ENCODE measurements around the gene PPIL1. TPM values are rescaled to one million over a fixed set of nuclear protein-coding genes. Genes with fewer than 3 reads are reported as not detected.
A peak's percentile ranks its signal among the peaks of the same experiment; 100 is the strongest.

PPIL1 gene
- total and polyA plus RNA-seq, 2 of the 13 experiments (the other 11 are each of a cell fraction or from before 2014, with no cell fraction given): 74.2 to 144 TPM

- TF ChIP-seq, protein P1, sequence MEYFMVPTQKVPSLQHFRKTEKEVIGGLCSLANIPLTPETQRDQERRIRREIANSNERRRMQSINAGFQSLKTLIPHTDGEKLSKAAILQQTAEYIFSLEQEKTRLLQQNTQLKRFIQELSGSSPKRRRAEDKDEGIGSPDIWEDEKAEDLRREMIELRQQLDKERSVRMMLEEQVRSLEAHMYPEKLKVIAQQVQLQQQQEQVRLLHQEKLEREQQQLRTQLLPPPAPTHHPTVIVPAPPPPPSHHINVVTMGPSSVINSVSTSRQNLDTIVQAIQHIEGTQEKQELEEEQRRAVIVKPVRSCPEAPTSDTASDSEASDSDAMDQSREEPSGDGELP (IDR thresholded peaks at IDR 0.05; ENCODE audit: borderline replicate concordance, low read depth): peak; percentile 42; the same call in 1 of the 2 replicates
Measured at GRCh38 chr6:36825452-36825851, 49.2 kb downstream of the PPIL1 start (continued).

GRCh38 chr6:36824253-36824652, 50.4 kb downstream of the PPIL1 start:
- in situ Hi-C loops (cut with HindIII; ENCODE audit: extremely low pct_ligation_motif_present, low pct_unique_long_range_greater_than_20kb): no loop called here
- no peak for TF ChIP-seq KDM5A (IDR thresholded peaks at IDR 0.05; ENCODE audit: borderline replicate concordance, low read length)
- 0 out of 2 replicates have a peak, but pooled peaks have one; percentile 36 for TF ChIP-seq FOXC1 (CRISPR knock-in tag; IDR thresholded peaks at IDR 0.05; ENCODE audit: borderline replicate concordance)
- 0 out of 2 replicates have a peak, but pooled peaks have one; percentile 36 for TF ChIP-seq ZSCAN31 (CRISPR knock-in tag; IDR thresholded peaks at IDR 0.05; ENCODE audit: low read depth)
- no peak for TF ChIP-seq ZNF7 (CRISPR knock-in tag; IDR thresholded peaks at IDR 0.05)
- peak; percentile 44; the same call in 1 of the 2 replicates for TF ChIP-seq TBX2 (CRISPR knock-in tag; IDR thresholded peaks at IDR 0.05; ENCODE audit: borderline replicate concordance)
- TF ChIP-seq IKZF4 (CRISPR knock-in tag; IDR thresholded peaks at IDR 0.05; ENCODE audit: borderline replicate concordance, low read depth, not compliant biosample characterization): peak; percentile 37
- TF ChIP-seq ZNF788 (CRISPR knock-in tag; IDR thresholded peaks at IDR 0.05; ENCODE audit: borderline replicate concordance): 0 out of 2 replicates have a peak, but pooled peaks have one; percentile 14
- no peak for TF ChIP-seq TCF7 (IDR thresholded peaks at IDR 0.05; ENCODE audit: low read depth)
- TF ChIP-seq, protein P2, sequence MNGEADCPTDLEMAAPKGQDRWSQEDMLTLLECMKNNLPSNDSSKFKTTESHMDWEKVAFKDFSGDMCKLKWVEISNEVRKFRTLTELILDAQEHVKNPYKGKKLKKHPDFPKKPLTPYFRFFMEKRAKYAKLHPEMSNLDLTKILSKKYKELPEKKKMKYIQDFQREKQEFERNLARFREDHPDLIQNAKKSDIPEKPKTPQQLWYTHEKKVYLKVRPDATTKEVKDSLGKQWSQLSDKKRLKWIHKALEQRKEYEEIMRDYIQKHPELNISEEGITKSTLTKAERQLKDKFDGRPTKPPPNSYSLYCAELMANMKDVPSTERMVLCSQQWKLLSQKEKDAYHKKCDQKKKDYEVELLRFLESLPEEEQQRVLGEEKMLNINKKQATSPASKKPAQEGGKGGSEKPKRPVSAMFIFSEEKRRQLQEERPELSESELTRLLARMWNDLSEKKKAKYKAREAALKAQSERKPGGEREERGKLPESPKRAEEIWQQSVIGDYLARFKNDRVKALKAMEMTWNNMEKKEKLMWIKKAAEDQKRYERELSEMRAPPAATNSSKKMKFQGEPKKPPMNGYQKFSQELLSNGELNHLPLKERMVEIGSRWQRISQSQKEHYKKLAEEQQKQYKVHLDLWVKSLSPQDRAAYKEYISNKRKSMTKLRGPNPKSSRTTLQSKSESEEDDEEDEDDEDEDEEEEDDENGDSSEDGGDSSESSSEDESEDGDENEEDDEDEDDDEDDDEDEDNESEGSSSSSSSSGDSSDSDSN (CRISPR knock-in tag; IDR thresholded peaks at IDR 0.05): 0 out of 2 replicates have a peak, but pooled peaks have one; percentile 27
- 0 out of 2 replicates have a peak, but pooled peaks have one; percentile 8 for TF ChIP-seq ZNF292 (CRISPR knock-in tag; IDR thresholded peaks at IDR 0.05; ENCODE audit: borderline replicate concordance, low read depth)
- no peak for TF ChIP-seq ZNF362 (CRISPR knock-in tag; IDR thresholded peaks at IDR 0.05; ENCODE audit: borderline replicate concordance)
- TF ChIP-seq, protein P3, sequence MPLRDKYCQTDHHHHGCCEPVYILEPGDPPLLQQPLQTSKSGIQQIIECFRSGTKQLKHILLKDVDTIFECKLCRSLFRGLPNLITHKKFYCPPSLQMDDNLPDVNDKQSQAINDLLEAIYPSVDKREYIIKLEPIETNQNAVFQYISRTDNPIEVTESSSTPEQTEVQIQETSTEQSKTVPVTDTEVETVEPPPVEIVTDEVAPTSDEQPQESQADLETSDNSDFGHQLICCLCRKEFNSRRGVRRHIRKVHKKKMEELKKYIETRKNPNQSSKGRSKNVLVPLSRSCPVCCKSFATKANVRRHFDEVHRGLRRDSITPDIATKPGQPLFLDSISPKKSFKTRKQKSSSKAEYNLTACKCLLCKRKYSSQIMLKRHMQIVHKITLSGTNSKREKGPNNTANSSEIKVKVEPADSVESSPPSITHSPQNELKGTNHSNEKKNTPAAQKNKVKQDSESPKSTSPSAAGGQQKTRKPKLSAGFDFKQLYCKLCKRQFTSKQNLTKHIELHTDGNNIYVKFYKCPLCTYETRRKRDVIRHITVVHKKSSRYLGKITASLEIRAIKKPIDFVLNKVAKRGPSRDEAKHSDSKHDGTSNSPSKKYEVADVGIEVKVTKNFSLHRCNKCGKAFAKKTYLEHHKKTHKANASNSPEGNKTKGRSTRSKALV (CRISPR knock-in tag; IDR thresholded peaks at IDR 0.05): no peak
- no peak for TF ChIP-seq MYC (CRISPR knock-in tag; IDR thresholded peaks at IDR 0.05; ENCODE audit: borderline replicate concordance)

More at GRCh38 chr6:36824253-36824652, 50.4 kb downstream of the PPIL1 start:
- ChIA-PET POLR2A (no interaction called here), CTCF (ENCODE audit: low intra/inter-chr PET ratio, low total read pairs) (no interaction called here)
- Histone ChIP-seq H3K27me3 (ENCODE audit: control insufficient read depth in 1 of 2, insufficient read depth in 2 of 2, low read length in 2 of 2) (peaks cover 12 to 52% of the 10 kb centered on the region in 2 experiments; a peak in 4 of 5 replicates), H3K4me1 (ENCODE audit: insufficient read depth, low read length) (peaks cover 100% of the 10 kb centered on the region), H3K9ac (ENCODE audit: insufficient read depth, low read depth, low read length) (no peak overlapping the region), H3K27ac (ENCODE audit: extremely low read length, insufficient read depth, low read length) (no peak overlapping the region), H3K4me3 (replicated peaks in 1 of 3; ENCODE audit: insufficient read depth in 1 of 3, low read depth in 2 of 3, low read length in 3 of 3) (peak overlapping the region in 1 of 3 experiments; percentile 7; a peak in 1 of 6 replicates), H3K9me3 (ENCODE audit: low read length) (no peaks in the 10 kb centered on the region), H2AFZ (ENCODE audit: low read length) (no peak overlapping the region), H3K36me3 (replicated peaks in 1 of 2; ENCODE audit: control insufficient read depth in 1 of 2, insufficient read depth in 2 of 2, low read length in 2 of 2) (no peaks in the 10 kb centered on the region), H3K4me2 (ENCODE audit: low read depth, low read length) (peak overlapping the region; percentile 45), H4K20me1 (ENCODE audit: insufficient read depth, low read length) (no peaks in the 10 kb centered on the region), H3K79me2 (ENCODE audit: insufficient read depth, low read length) (no peaks in the 10 kb centered on the region)
- no TSS peak for BruUV-seq (replicated peaks)
- DNase-seq (ENCODE audit: low spot score) (no peak), FAIRE-seq (no peak), ATAC-seq (peak; percentile 20; the same call in 2 of the 3 replicates)
- intact Hi-C loops (cut with micrococcal nuclease; ENCODE audit: unreplicated experiment): no loop called here
- WGBS (ENCODE audit: low lambda C conversion rate): 46% methylated on average over 7 of the region's 7 CpGs

Measured in HepG2 (cell line).